ENCODE data around the gene IFI30. TPM values are rescaled to one million over a fixed set of nuclear protein-coding genes. Genes with fewer than 3 reads are reported as not detected.

IFI30 gene
- total RNA-seq, 1 donor from 2014 or later: not detected

GRCh38 chr19:18219911-18220631 lies 46.5 kb downstream of the IFI30 start:
- no peaks in the 10 kb centered on the region for H3K9me3 Mint-ChIP-seq (ENCODE audit: unreplicated experiment)
- no peak for DNase-seq (ENCODE audit: low spot score)
- H3K27ac Mint-ChIP-seq (ENCODE audit: unreplicated experiment): no peak overlapping the region
- peaks cover 5% of the 10 kb centered on the region for H3K4me1 Mint-ChIP-seq (ENCODE audit: unreplicated experiment)
- H3K36me3 Mint-ChIP-seq (ENCODE audit: low read depth, unreplicated experiment): no peaks in the 10 kb centered on the region
- H3K27me3 Mint-ChIP-seq (ENCODE audit: unreplicated experiment): peaks cover 12% of the 10 kb centered on the region
- H3K4me3 Mint-ChIP-seq (ENCODE audit: unreplicated experiment): peak overlapping the region; percentile 10
- TF ChIP-seq CTCF (IDR thresholded peaks at IDR 0.05; ENCODE audit: unreplicated experiment): no peak

GRCh38 chr19:18220632-18221275 lies 47.1 kb downstream of the IFI30 start:
- no peak for DNase-seq (ENCODE audit: low spot score)
- Mint-ChIP-seq H3K36me3 (ENCODE audit: low read depth, unreplicated experiment) (no peaks in the 10 kb centered on the region), H3K9me3 (ENCODE audit: unreplicated experiment) (no peaks in the 10 kb centered on the region), H3K4me3 (ENCODE audit: unreplicated experiment) (no peak overlapping the region), H3K27ac (ENCODE audit: unreplicated experiment) (no peak overlapping the region), H3K4me1 (ENCODE audit: unreplicated experiment) (peaks cover 7% of the 10 kb centered on the region), H3K27me3 (ENCODE audit: unreplicated experiment) (peaks cover 16% of the 10 kb centered on the region)
- TF ChIP-seq CTCF (IDR thresholded peaks at IDR 0.05; ENCODE audit: unreplicated experiment): no peak

GRCh38 chr19:18221815-18222725 lies 48.5 kb downstream of the IFI30 start:
- TF ChIP-seq CTCF (IDR thresholded peaks at IDR 0.05; ENCODE audit: unreplicated experiment): no peak
- H3K36me3 Mint-ChIP-seq (ENCODE audit: low read depth, unreplicated experiment): no peaks in the 10 kb centered on the region
- peaks cover 7% of the 10 kb centered on the region for H3K4me1 Mint-ChIP-seq (ENCODE audit: unreplicated experiment)
- H3K27me3 Mint-ChIP-seq (ENCODE audit: unreplicated experiment): peaks cover 17% of the 10 kb centered on the region
- DNase-seq (ENCODE audit: low spot score): no peak
- H3K9me3 Mint-ChIP-seq (ENCODE audit: unreplicated experiment): no peaks in the 10 kb centered on the region
- no peak overlapping the region for H3K27ac Mint-ChIP-seq (ENCODE audit: unreplicated experiment)
- H3K4me3 Mint-ChIP-seq (ENCODE audit: unreplicated experiment): no peak overlapping the region

GRCh38 chr19:18223860-18224524 lies 50.4 kb downstream of the IFI30 start:
- H3K27ac Mint-ChIP-seq (ENCODE audit: unreplicated experiment): peak overlapping the region; percentile 91
- DNase-seq (ENCODE audit: low spot score): peak; percentile 72
- H3K27me3 Mint-ChIP-seq (ENCODE audit: unreplicated experiment): peaks cover 17% of the 10 kb centered on the region
- peaks cover 7% of the 10 kb centered on the region for H3K4me1 Mint-ChIP-seq (ENCODE audit: unreplicated experiment)
- no peaks in the 10 kb centered on the region for H3K36me3 Mint-ChIP-seq (ENCODE audit: low read depth, unreplicated experiment)
- peak overlapping the region; percentile 93 for H3K4me3 Mint-ChIP-seq (ENCODE audit: unreplicated experiment)
- no peak for TF ChIP-seq CTCF (IDR thresholded peaks at IDR 0.05; ENCODE audit: unreplicated experiment)
- H3K9me3 Mint-ChIP-seq (ENCODE audit: unreplicated experiment): no peaks in the 10 kb centered on the region

Measured in endothelial cell (in vitro differentiated cells).